T47D (cell line): ENCODE results near the gene SINHCAF.
"Not testable (repeated sequence)": the region's sequence is repeated elsewhere in the genome, so short reads cannot be mapped to it uniquely, and the experiment has no call there.

ENCODE experiments used
- DNase-seq, 2 experiments: peaks; one replicate each; pipeline versions ENCODE4 v3.0.0 to v3.0.0-alpha.2; 2011 to 2012; ENCODE audit warnings: low read depth in 1 of 2, low spot score in 1 of 2
- JUND ChIP-seq: IDR thresholded peaks from 2 replicates; pipeline ENCODE4 v1.6.1; 2012; ENCODE audit warnings: low read depth
- in situ Hi-C: cut with HindIII; loops from 2 replicates; pipeline ENCODE4 v1.10.0; 2016; ENCODE audit warnings: low sequenced_read_pairs, low pct_unique_long_range_greater_than_20kb

SINHCAF gene

DNA sequence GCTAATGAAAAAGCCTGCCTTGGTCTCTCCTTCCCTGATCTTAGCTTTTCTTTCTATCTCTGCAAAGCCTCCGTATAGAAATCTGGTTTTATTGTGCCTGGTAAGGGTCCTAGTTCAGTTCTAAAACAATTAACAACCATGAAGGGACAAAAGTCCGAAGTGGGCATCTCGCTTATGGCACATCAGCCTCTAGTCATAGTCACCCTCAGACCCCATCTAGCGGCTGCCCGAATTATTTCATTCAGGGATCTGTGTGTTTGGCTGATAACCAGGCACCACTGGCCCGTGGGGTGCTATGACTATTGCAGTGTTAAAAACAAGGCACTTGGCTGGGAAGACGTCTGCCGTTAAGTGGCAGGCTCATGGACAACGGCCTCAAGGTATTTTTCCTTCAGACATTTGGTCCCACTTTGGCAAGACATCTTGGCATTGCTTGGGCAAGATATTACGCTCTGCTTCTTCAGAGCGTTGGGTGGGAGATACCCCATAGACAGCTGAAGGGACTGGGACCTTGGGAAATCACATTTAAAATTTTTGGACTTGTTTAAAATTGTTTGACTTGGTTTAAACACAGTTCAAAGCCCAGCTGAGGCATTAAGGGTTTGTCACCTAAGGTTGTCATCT, 87.1 kb downstream of the SINHCAF start:
- TF ChIP-seq JUND, result no peak
- DNase-seq, result peak; percentile 45 to 73
- in situ Hi-C loops, result no loop called here

DNA sequence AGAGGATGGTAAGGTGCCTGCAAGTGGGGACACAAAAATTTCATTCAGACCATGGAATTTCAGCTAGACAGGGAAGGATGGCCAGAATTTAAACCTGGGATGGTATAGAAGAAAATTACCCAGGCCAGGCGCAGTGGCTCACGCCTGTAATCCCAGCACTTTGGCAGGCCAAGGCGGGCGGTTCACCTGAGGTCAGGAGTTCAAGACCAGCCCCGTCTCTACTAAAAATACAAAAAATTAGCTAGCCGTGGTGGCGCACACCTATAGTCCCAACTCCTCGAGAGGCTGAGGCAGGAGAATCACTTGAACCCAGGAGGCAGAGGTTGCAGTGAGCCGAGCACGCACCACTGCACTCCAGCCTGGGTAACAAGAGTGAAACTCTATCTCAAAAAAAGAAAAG, 87.6 kb downstream of the SINHCAF start:
- in situ Hi-C loops, DNase-seq: not testable (repeated sequence)

DNA sequence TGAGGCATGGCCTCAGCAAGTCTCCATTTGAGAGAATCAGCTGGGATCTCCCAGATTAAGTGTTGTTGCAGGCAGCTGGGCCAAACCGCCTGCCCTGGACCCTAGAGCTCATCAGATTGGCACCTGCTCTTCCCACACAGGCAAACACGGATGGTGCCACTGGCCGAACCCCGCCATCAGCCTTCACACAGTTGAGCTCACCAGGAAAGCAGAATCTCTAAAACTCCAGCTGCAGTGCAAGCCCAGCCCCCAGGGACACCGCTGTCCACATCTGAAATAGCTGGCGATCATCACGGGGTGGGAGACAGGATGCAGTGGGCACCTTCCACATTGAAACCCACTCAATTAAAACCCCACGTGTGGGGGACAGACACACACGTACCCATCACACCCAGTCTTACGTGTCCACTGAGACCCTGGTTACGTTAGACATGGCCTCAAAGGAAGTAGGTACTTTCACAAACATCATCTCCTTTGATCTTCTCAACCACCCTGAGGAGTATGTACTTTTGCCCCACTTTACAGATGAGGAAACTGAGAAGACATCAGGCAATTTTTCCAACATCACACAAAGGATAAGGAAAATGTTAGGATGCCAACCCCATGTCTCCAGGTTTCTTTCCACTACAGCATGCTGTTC, 88.8 kb downstream of the SINHCAF start:
- no peak for DNase-seq
- in situ Hi-C loops, result no loop called here
- no peak for TF ChIP-seq JUND

DNA sequence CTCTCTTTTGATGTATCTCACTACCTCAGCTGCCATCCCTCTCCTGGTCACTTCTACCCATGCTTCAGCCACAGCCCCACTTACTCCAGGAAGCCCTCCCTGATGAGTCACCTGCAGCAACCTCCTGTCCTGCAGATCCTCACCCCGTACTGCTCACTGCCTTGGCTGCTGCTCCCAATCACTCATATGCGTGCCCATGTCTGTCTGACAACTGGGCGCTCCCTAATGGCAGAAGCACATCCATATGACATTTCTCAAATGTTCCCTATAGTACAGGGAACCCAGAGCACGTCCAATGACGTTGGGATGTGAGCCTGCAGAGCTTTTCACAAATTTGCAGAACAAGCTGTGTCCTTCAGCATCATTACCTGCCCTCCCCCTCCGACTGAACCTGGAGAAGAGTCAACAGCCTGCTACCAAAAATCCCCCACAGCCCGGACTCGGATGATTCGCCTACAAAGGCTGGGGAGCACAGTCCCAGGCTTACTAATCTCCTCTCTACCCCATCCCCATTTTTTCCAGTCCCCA, 90.0 kb downstream of the SINHCAF start:
- DNase-seq, result no peak
- no peak for TF ChIP-seq JUND
- in situ Hi-C loops, result no loop called here

DNA sequence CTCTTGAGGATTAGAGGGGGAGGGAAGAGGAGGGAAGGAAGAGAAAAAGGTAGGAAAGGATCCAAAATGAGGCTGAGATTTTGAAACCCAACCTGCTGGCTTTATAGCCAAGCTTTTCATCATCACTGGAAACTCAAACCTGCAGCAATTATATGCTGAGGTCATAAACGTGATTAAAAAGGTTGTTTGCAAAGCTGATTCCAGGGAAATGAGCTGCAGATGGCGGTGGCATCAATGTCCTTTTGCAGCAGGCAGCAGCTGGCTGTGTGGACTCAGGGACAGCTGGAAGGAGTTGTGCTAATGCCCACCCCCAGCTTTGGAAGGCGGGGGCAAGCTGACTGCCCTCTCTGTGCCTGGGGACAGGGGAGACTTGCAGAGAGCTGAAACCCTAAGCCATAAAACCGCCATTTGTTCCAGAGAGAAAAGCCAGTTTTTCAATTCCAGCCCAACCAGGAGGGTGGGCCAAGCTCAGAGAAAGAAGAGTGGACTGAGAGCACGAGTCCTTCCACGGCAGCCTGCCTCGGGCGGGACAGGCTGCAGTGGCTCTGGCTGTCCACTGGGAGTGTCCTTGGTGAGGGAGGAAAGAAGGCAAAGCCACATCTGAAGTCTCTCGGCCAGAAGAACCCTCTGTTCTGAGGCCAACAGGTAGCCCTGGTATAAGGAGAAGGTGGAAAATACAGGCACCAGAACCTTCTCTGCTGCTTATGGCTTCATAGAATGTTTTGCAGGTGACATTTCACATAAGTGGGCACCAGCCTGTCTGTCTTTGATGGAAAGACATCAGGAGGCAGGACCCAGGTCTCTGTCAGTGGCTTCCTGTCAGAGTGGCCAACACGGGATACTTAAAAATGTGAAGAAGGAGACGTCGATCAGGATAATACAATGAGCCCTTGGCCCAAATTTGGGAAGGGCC, 90.7 kb downstream of the SINHCAF start:
- in situ Hi-C loops, result no loop called here
- peak; percentile 44 to 80 for DNase-seq

DNA sequence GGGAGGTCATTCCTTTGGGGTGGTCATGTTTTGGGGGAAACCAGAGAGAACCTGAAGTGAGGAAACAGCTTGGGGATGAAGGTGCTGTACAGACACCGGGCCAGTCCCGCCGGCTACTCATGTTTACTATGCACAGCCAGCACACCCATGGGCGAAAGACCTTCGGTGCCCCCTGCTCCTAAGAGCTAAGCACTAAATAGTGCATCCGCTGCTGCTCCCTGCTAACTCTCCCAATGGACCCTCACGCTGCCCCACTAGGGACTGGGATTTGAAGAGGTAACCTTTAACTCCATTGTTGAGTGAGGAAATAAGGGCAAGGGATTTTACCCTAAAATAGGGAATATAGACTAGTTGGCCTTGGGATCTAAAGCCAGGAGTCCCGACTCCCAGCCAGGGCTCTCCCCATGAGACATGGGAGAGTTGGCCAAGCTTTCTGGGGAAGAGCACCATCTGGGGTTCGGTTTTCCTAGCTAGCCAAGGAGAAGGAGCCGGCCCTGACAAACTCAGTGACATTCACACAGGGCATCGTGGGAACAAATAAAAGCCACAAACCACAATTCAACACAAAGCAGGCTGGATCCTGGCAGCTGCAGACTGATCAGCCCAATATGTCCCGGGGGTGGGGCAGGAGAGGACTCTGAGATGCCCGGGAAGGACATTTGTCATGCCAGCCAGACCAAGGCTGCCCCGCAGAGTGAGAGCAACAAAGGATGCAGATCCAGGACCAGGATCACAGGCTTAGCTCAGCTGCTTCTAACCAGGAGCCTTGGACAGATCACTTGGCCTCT, 91.7 kb downstream of the SINHCAF start:
- DNase-seq, result no peak
- in situ Hi-C loops, result no loop called here
- TF ChIP-seq JUND, result no peak

More for the DNA sequence above, 90.7 kb downstream of the SINHCAF start:
- TF ChIP-seq JUND, result no peak

DNA sequence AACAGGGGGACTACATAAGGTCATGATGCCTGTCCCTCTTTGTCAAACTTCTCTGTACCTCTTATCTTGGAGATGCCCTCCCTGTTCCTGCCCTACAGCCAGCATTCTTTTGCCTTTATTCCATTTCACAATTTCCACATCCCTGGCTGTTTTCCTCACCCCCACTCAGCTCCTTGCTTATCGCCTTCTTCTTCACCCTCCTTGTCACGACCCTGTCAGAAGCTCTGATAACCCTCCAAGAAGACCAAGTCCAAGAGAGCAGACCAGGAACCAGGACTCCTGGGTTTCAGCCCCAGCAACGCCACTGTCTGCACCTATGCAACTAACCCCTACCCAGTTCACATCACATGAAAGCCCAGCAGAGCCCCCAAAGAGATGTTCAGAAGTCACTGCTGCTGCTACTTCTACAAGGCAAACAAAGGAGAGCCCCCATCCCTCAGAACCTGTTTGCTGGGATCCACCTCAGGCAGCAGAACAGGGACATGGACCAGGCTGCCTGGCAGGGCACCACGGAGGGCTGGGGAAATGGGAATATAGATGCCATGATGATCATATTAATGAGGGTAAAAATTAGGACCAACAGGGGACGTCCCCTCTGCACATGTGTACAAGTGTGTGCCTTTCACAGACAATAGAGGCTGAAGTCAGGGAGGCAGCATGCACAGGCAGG, 92.8 kb downstream of the SINHCAF start:
- no peak for DNase-seq
- in situ Hi-C loops, result no loop called here
- TF ChIP-seq JUND, result no peak

DNA sequence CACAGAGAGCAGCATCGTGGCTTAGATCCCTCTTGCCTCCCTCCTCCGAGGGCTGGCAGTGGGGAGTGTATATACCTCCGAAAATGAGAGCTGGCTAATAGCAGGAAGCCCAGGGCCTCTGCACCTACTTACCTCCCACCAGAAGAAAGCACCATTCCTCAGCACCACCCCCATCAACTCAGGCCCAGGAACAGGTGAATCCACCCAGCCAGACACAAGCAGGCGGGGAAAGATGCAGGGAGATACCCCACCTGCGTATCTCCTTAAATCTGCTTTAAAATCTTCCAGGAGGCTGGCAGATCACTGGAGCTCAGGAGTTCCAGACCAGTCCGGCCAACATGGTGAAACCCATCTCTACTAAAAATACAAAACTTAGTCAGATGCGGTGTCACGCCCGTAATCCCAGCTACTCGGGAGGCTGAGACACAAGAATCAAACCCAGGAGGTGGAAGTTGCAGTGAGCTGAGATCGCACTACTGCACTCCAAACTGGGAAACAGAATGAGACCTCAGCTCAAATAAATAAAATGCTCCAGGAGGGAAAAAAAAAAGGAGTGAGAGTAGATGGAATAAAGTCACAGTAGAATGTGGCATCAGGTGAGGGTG, 93.5 kb downstream of the SINHCAF start:
- no peak for DNase-seq
- in situ Hi-C loops, result no loop called here
- TF ChIP-seq JUND, result no peak

DNA sequence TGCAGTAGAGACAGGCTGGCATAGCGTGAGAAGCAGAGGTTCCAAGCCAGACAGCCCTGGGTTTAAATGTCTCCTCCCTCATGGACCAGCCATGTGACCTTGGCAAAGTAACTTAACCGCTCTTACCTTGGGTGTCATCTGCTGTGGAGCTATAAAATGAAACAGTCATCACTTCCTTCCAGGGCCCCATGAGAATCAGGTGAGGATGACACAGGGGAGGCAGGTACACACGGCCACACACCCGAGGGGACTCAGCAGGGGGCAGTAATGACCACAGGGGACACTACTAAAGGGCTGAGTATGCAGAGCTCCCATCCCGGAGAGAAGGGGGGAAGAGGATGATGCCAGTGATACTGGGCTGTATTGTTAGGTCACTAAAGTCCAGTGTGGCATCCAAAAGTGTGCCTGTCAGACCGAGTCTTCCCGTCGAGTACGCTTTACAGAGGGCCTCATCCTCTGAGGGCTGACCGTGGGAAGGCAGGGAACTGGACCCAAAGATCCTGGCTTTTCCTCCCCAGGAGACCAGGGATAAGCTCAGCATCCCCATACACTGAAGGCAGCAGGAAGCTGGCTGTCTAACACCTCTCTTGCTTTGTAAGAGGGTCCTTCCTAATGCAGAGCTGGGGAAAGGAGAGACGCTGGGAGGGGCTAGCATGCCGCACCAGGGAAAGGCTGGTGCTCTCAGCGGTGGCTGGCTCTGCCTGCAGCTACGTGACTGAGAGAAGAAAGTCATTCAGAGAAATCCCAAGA, 94.2 kb downstream of the SINHCAF start:
- no peak for TF ChIP-seq JUND
- DNase-seq, result no peak
- in situ Hi-C loops, result no loop called here
